Measurements from ENCODE around the gene SULT1A2. TPM values are rescaled to one million over a fixed set of nuclear protein-coding genes. Genes with fewer than 3 reads are reported as not detected.
A peak's percentile ranks its signal among the peaks of the same experiment; 100 is the strongest.

Gene SULT1A2
- total and polyA plus RNA-seq, 2 of the 13 experiments (the other 11 are each of a cell fraction or from before 2014, with no cell fraction given): 33.0 to 34.2 TPM

- TF ChIP-seq MLXIP (CRISPR knock-in tag; IDR thresholded peaks at IDR 0.05; ENCODE audit: borderline replicate concordance) (no peak), SP140L (CRISPR knock-in tag; IDR thresholded peaks at IDR 0.05; ENCODE audit: borderline replicate concordance) (no peak), HCFC1 (IDR thresholded peaks at IDR 0.05; ENCODE audit: low read depth, low read length) (no peak), ARNTL (CRISPR knock-in tag; IDR thresholded peaks at IDR 0.05) (no peak), E2F2 (CRISPR knock-in tag; IDR thresholded peaks at IDR 0.05; ENCODE audit: borderline replicate concordance) (no peak), ZNF800 (CRISPR knock-in tag; IDR thresholded peaks at IDR 0.05) (no peak), RBFOX2 (IDR thresholded peaks at IDR 0.05; ENCODE audit: low read depth, low read length) (peak; percentile 62), ZNF276 (CRISPR knock-in tag; IDR thresholded peaks at IDR 0.05; ENCODE audit: low read depth) (no peak), ZNF75D (CRISPR knock-in tag; IDR thresholded peaks at IDR 0.05; ENCODE audit: borderline replicate concordance) (no peak), ZNF576 (CRISPR knock-in tag; IDR thresholded peaks at IDR 0.05) (no peak), SMAD1 (CRISPR knock-in tag; IDR thresholded peaks at IDR 0.05; ENCODE audit: borderline replicate concordance, low read depth) (no peak)
Measured at GRCh38 chr16:28590384-28591340, 6.2 kb downstream of the SULT1A2 start (continued).
